B cell (primary cell): ENCODE results near the gene PRLR. TPM values are rescaled to one million over a fixed set of nuclear protein-coding genes. Genes with fewer than 3 reads are reported as not detected.

ENCODE experiments used
- ATAC-seq: fragments of 200-7000 bp; cut with Tn5 transposase; one replicate; pipeline ENCODE4 v1.10.0; 2021; ENCODE audit warnings: low read depth, mild to moderate bottlenecking, moderate number of reproducible peaks, moderate library complexity
- CTCF ChIA-PET: fragments of 350-600 bp; sonication (Branson Sonifier 250); formaldehyde crosslinking; loops from one replicate; lab custom pipeline; 2021; ENCODE audit warnings: antibody characterized with exemption, inconsistent platforms; lab: Charles Lee
- POLR2A ChIA-PET: fragments of 350-600 bp; sonication (Branson Sonifier 250); formaldehyde crosslinking; loops from one replicate; lab custom pipeline; 2021; ENCODE audit warnings: antibody characterized with exemption; lab: Charles Lee
- DNase-seq: peaks from one replicate; pipeline ENCODE4 v3.0.0; 2013
- H2AFZ ChIP-seq: 2 replicates; pipeline ENCODE4 v1.6.1; 2012; ENCODE audit warnings: mild to moderate bottlenecking, low read depth, low read length; ENCODE audit not compliant: insufficient read depth, poor library complexity, severe bottlenecking
- H3K27ac ChIP-seq, 2 donors: 1 replicate in 1 of 2; 2 replicates in 1 of 2; pipeline ENCODE4 v1.5.1; 2012 to 2013; ENCODE audit warnings: low read length in 2 of 2, mild to moderate bottlenecking in 2 of 2, moderate library complexity in 1 of 2
- H3K27me3 ChIP-seq, 4 experiments: fragments of 200-600 bp in 1 of 4; sonication (generic) in 1 of 4; replicated peaks in 1 of 4; 1 replicate in 2 of 4; 2 replicates in 2 of 4; pipeline versions ENCODE4 v1.6.1 to v1.7.0; 2013 to 2016; ENCODE audit warnings: low read length in 3 of 4, mild to moderate bottlenecking in 2 of 4, mixed read lengths in 1 of 4, moderate library complexity in 1 of 4; ENCODE audit not compliant: insufficient read depth in 4 of 4, control insufficient read depth in 3 of 4; ENCODE audit errors: control extremely low read depth in 1 of 4
- H3K36me3 ChIP-seq, 2 experiments: replicated peaks in 1 of 2; 1 replicate in 1 of 2; 2 replicates in 1 of 2; pipeline versions ENCODE4 v1.6.1 to v1.7.1; 2013; ENCODE audit warnings: low read length in 1 of 2; ENCODE audit not compliant: insufficient read depth in 2 of 2, control insufficient read depth in 1 of 2; ENCODE audit errors: control extremely low read depth in 1 of 2, extremely low read depth in 1 of 2
- H3K4me1 ChIP-seq, 2 donors: fragments of 200-600 bp in 1 of 2; sonication (generic) in 1 of 2; 1 replicate in 1 of 2; 2 replicates in 1 of 2; pipeline versions ENCODE4 v1.5.1 to v1.6.1; 2013 to 2017; ENCODE audit warnings: low read length in 2 of 2; ENCODE audit not compliant: control insufficient read depth in 2 of 2, insufficient read depth in 2 of 2
- H3K4me2 ChIP-seq: replicated peaks from 2 replicates; pipeline ENCODE3; 2012; ENCODE audit warnings: mild to moderate bottlenecking, low read depth, low read length; ENCODE audit not compliant: poor library complexity, severe bottlenecking
- H3K4me3 ChIP-seq, 5 experiments: fragments of 200-600 bp in 1 of 5; sonication (generic) in 1 of 5; 1 replicate in 3 of 5; 2 replicates in 2 of 5; pipeline versions ENCODE4 v1.5.1 to v1.7.0; 2011 to 2016; ENCODE audit warnings: low read length in 4 of 5, mild to moderate bottlenecking in 4 of 5, low read depth in 2 of 5, control low read depth in 1 of 5, moderate library complexity in 1 of 5; ENCODE audit not compliant: insufficient read depth in 1 of 5; ENCODE audit errors: control extremely low read depth in 1 of 5, extremely low read depth in 1 of 5
- H3K79me2 ChIP-seq: fragments of 200-600 bp; sonication (generic); one replicate; pipeline ENCODE4 v1.6.0; 2016; ENCODE audit warnings: low read length; ENCODE audit not compliant: control insufficient read depth, insufficient read depth
- H3K9ac ChIP-seq: fragments of 200-600 bp; sonication (generic); 2 replicates; pipeline ENCODE4 v1.6.1; 2017; ENCODE audit warnings: mild to moderate bottlenecking, low read length, moderate library complexity
- H3K9me3 ChIP-seq, 3 donors: one replicate each; pipeline versions ENCODE4 v1.6.1 to v1.7.1; 2013; ENCODE audit warnings: low read length in 2 of 3; ENCODE audit not compliant: control insufficient read depth in 2 of 3, insufficient read depth in 1 of 3; ENCODE audit errors: control extremely low read depth in 1 of 3
- H4K20me1 ChIP-seq: 2 replicates; pipeline ENCODE4 v1.6.0; 2012; ENCODE audit warnings: mild to moderate bottlenecking, low read length; ENCODE audit not compliant: insufficient read depth, control insufficient read depth, poor library complexity, severe bottlenecking
- H3K27ac Mint-ChIP-seq: one replicate; pipeline ENCODE4 v1.8.0; 2021; ENCODE audit warnings: mixed read lengths
- H3K27me3 Mint-ChIP-seq: one replicate; pipeline ENCODE4 v1.8.0; 2021; ENCODE audit warnings: mixed read lengths
- H3K4me1 Mint-ChIP-seq: one replicate; pipeline ENCODE4 v1.8.0; 2021; ENCODE audit warnings: mixed read lengths
- H3K4me3 Mint-ChIP-seq: one replicate; pipeline ENCODE4 v1.8.0; 2021; ENCODE audit warnings: mixed read lengths
- H3K9me3 Mint-ChIP-seq: one replicate; pipeline ENCODE4 v1.8.0; 2022; ENCODE audit warnings: mixed read lengths; ENCODE audit not compliant: insufficient read depth
- CTCF ChIP-seq: fragments of 200-600 bp; IDR thresholded peaks from one replicate; pipeline ENCODE4 v1.8.0; 2022; ENCODE audit warnings: antibody characterized with exemption, mild to moderate bottlenecking
- EZH2 ChIP-seq: IDR thresholded peaks from 2 replicates; pipeline ENCODE4 v1.6.1; 2012; ENCODE audit warnings: borderline replicate concordance, low read depth, mild to moderate bottlenecking, moderate library complexity, low read length; ENCODE audit not compliant: insufficient read depth, poor library complexity, severe bottlenecking
- WGBS: methylation state at CpG from one replicate; pipeline ENCODE4 v1.1.5; 2013; ENCODE audit warnings: missing lambda C conversion rate; ENCODE audit not compliant: insufficient coverage; 5-methylcytosine and 5-hydroxymethylcytosine counted together
- intact Hi-C: fragments of 100-400 bp; cut with micrococcal nuclease; formaldehyde crosslinking; loops from one replicate; pipeline ENCODE4 v1.10.0; 2022
- polyA plus RNA-seq: library from polyadenylated mRNA; depleted of rRNA; stranded (reverse); fragments of >200 nt; gene quantifications from 2 replicates; pipeline ENCODE4 v1.2.3, GENCODE V29; 2012
- total RNA-seq, 2 donors: library from RNA; stranded (reverse); fragments of 120-200 nt in 1 of 2; gene quantifications; 1 replicate in 1 of 2; 2 replicates in 1 of 2; pipeline versions ENCODE4 v1.2.3 to v1.2.4, GENCODE V29; 2013 to 2022

The PRLR gene
- total and polyA plus RNA-seq, 2 donors (not counting 1 experiment from before 2014, with no cell fraction given), result 0.39 TPM; not detected in 1

GRCh38 chr5:35134278-35135030 is 95.8 kb downstream of the PRLR start:
- intact Hi-C loops, result no loop called here
- H4K20me1 ChIP-seq, result no peaks in the 10 kb centered on the region
- H3K27me3 ChIP-seq, result no peaks in the 10 kb centered on the region
- no peak overlapping the region for H3K4me3 ChIP-seq
- DNase-seq (no peak), ATAC-seq (no peak)
- ChIA-PET CTCF (no interaction called here), POLR2A (no interaction called here)
- Mint-ChIP-seq H3K27me3 (peaks cover 13% of the 10 kb centered on the region), H3K27ac (no peak overlapping the region), H3K4me1 (peaks cover 2% of the 10 kb centered on the region), H3K4me3 (no peak overlapping the region), H3K9me3 (no peaks in the 10 kb centered on the region)
- H3K4me1 ChIP-seq, result no peaks in the 10 kb centered on the region
- H3K79me2 ChIP-seq, result no peaks in the 10 kb centered on the region
- no peak overlapping the region for H3K9ac ChIP-seq
- H3K27ac ChIP-seq, result no peak overlapping the region
- no peaks in the 10 kb centered on the region for H3K9me3 ChIP-seq
- H3K36me3 ChIP-seq, result no peaks in the 10 kb centered on the region
- H3K4me2 ChIP-seq, result no peak overlapping the region
- H2AFZ ChIP-seq, result no peak overlapping the region
- no peak for TF ChIP-seq EZH2
- TF ChIP-seq CTCF, result no peak
- 83% methylated on average over 1 of the region's 9 CpGs for WGBS

- Mint-ChIP-seq H3K4me1 (peaks cover 2% of the 10 kb centered on the region), H3K27me3 (peaks cover 18% of the 10 kb centered on the region), H3K9me3 (no peaks in the 10 kb centered on the region), H3K27ac (no peak overlapping the region), H3K4me3 (no peak overlapping the region)
- ChIA-PET POLR2A (no interaction called here), CTCF (no interaction called here)
- H3K4me2 ChIP-seq, result no peak overlapping the region
- H3K9me3 ChIP-seq, result no peaks in the 10 kb centered on the region
- no peak for DNase-seq
- H3K4me1 ChIP-seq, result no peaks in the 10 kb centered on the region
- no peak for TF ChIP-seq EZH2
- TF ChIP-seq CTCF, result no peak
- no peak overlapping the region for H3K4me3 ChIP-seq
- no peak overlapping the region for H3K27ac ChIP-seq
- ATAC-seq, result no peak
- intact Hi-C loops, result no loop called here
- H3K9ac ChIP-seq, result no peak overlapping the region
- no peaks in the 10 kb centered on the region for H4K20me1 ChIP-seq
- H3K27me3 ChIP-seq, result no peaks in the 10 kb centered on the region
- H2AFZ ChIP-seq, result no peak overlapping the region
- H3K79me2 ChIP-seq, result no peaks in the 10 kb centered on the region
- no peaks in the 10 kb centered on the region for H3K36me3 ChIP-seq
- WGBS, result 93% methylated on average over 2 of the region's 2 CpGs
These were observed 97.1 kb downstream of the PRLR start for GRCh38 chr5:35133186-35133585.
